Measurements from ENCODE around the gene PATL2. TPM values are rescaled to one million over a fixed set of nuclear protein-coding genes. Genes with fewer than 3 reads are reported as not detected.

Gene PATL2
- total RNA-seq = 0.13 and 0.22 TPM in 2 replicates

GRCh38 chr15:44711096-44711742 is at the start of gene PATL2, which contains the start of gene B2M:
PATL2 (minus strand) TSS chr15:44711323; CDS start chr15:44676490, 34,833 bp downstream.
B2M (plus strand) TSS chr15:44711517; CDS start chr15:44711547, 30 bp downstream.

GRCh38 chr15:44736181-44736765 is 25.1 kb upstream of the PATL2 start, which contains the start of gene TRIM69:
TRIM69 (plus strand) TSS chr15:44736528; CDS start chr15:44736705, 177 bp downstream.

GRCh38 chr15:44663410-44664308 is 47.5 kb downstream of the PATL2 start, which contains the start of gene SPG11:
SPG11 (minus strand) TSS chr15:44663662; CDS start chr15:44663647, 15 bp downstream.

Small RNAs within 50 kb of the gene (small RNA-seq; reads per million reads assigned to genes)
- not detected for gene RF00019

Other genes starting within 250 kb of the PATL2 start
- 102 and 108 TPM in 2 replicates for gene EIF3J, start 174.2 kb downstream of the PATL2 start, total RNA-seq
- gene SPG11, start 47.7 kb downstream of the PATL2 start, total RNA-seq = 66.6 and 67.9 TPM in 2 replicates
- gene B2M, start 194 bp upstream of the PATL2 start, total RNA-seq = 2,058 and 2,699 TPM in 2 replicates
- gene TRIM69, start 25.2 kb upstream of the PATL2 start, total RNA-seq = 9.3 and 18.6 TPM in 2 replicates
- gene TERB2, start 245.4 kb upstream of the PATL2 start, total RNA-seq = not detected in 2 replicates